ENCODE results near the gene PPP1R1C. TPM values are rescaled to one million over a fixed set of nuclear protein-coding genes. Genes with fewer than 3 reads are reported as not detected.

Gene PPP1R1C
- total RNA-seq, 4 donors from 2014 or later: 0.11 TPM; not detected in 3

DNA sequence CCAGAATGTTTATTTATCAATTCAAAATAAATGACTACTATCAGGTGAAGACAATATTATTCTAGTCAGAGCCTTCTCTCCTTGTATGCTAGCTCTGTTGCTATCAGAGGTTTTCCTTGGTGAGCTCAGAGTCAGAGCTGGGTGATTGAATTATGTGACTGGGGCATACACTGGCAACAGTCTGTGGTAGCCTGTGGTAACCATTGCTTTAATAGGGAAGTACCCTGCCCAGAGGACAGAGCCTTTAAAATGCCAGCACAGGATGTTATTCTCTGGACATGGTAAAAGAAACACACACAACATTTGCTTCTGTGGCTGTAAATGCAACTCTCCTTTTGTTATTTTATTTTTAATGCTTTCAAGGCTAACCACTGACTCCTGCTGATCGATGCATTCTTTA lies 124.7 kb downstream of the PPP1R1C start:
- 92% methylated on average over 1 of the region's 1 CpG for WGBS
- Histone ChIP-seq H3K27me3 (no peaks in the 10 kb centered on the region), H3K4me1 (peaks cover 0 to 4% (median 0%) of the 10 kb centered on the region in 4 donors), H3K36me3 (no peaks in the 10 kb centered on the region), H3K9me3 (peaks cover 0 to 5% (median 0%) of the 10 kb centered on the region in 4 donors), H3K27ac (replicated peaks in 1 of 4) (no peak overlapping the region), H3K4me3 (no peak overlapping the region)
- intact Hi-C loops (cut with DNase I): no loop called here
- DNase-seq (ENCODE audit: extremely low spot score): no peak
- TF ChIP-seq, protein P1, sequence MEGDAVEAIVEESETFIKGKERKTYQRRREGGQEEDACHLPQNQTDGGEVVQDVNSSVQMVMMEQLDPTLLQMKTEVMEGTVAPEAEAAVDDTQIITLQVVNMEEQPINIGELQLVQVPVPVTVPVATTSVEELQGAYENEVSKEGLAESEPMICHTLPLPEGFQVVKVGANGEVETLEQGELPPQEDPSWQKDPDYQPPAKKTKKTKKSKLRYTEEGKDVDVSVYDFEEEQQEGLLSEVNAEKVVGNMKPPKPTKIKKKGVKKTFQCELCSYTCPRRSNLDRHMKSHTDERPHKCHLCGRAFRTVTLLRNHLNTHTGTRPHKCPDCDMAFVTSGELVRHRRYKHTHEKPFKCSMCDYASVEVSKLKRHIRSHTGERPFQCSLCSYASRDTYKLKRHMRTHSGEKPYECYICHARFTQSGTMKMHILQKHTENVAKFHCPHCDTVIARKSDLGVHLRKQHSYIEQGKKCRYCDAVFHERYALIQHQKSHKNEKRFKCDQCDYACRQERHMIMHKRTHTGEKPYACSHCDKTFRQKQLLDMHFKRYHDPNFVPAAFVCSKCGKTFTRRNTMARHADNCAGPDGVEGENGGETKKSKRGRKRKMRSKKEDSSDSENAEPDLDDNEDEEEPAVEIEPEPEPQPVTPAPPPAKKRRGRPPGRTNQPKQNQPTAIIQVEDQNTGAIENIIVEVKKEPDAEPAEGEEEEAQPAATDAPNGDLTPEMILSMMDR (IDR thresholded peaks at IDR 0.05): no peak
- TF ChIP-seq POLR2AphosphoS5 (IDR thresholded peaks at IDR 0.05) (no peak), POLR2A (IDR thresholded peaks at IDR 0.05; ENCODE audit: low read depth) (no peak), EP300 (IDR thresholded peaks at IDR 0.05) (no peak)

DNA sequence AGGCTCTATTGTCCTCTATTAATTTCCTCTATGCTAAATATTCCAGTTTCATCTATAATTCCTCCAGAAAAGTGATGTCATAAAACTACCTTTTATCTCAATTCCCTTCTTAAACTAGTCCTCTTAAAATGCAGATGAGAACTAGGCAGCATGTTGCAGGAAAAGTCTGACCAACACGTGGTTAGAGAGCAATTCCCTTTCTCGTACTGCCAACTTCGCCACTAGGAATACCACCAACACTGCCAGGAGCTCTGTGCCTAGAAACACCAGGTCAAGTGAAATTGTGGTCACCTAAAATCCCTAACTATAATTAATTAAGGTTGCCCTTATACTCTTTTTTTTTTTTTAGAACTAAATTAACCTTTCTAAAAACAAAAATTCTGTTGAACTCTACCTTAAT lies 127.7 kb downstream of the PPP1R1C start:
- no peak for TF ChIP-seq EP300 (IDR thresholded peaks at IDR 0.05)
- TF ChIP-seq POLR2AphosphoS5 (IDR thresholded peaks at IDR 0.05): no peak
- TF ChIP-seq, protein P1 (IDR thresholded peaks at IDR 0.05): no peak
- no peak for TF ChIP-seq POLR2A (IDR thresholded peaks at IDR 0.05; ENCODE audit: low read depth)
- no peak for DNase-seq (ENCODE audit: extremely low spot score)
- WGBS: 76% methylated on average over 3 of the region's 3 CpGs
- H3K36me3 ChIP-seq: no peaks in the 10 kb centered on the region
- intact Hi-C loops (cut with DNase I): no loop called here
- no peak overlapping the region for H3K27ac ChIP-seq (replicated peaks in 1 of 4)
- H3K4me1 ChIP-seq: peaks cover 0 to 4% (median 0%) of the 10 kb centered on the region in 4 donors
- H3K27me3 ChIP-seq: no peaks in the 10 kb centered on the region
- H3K4me3 ChIP-seq: no peak overlapping the region
- H3K9me3 ChIP-seq: no peaks in the 10 kb centered on the region

DNA sequence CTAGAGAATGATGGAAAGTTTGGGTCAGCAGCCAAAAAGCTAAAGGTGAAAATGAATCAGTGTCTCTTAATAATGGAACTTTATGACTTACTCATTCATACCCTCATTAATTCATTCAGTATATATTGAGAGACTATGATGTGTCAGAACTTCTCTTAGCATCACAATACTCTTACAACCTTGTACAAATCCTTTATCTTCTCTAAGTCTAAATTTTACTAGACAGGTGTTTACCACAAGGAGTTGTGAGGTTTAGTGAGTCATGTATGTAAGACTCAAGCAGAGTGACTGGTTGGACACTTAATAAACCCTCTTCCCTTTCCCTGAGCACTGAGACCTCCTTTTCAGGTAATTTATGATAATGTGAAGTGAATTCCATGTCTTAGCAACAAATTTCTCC lies 129.6 kb downstream of the PPP1R1C start:
- Histone ChIP-seq H3K27me3 (no peaks in the 10 kb centered on the region), H3K4me1 (peaks cover 0 to 4% (median 0%) of the 10 kb centered on the region in 4 donors), H3K4me3 (no peak overlapping the region), H3K36me3 (no peaks in the 10 kb centered on the region), H3K27ac (replicated peaks in 1 of 4) (no peak overlapping the region), H3K9me3 (no peaks in the 10 kb centered on the region)
- TF ChIP-seq EP300 (IDR thresholded peaks at IDR 0.05) (no peak), POLR2A (IDR thresholded peaks at IDR 0.05; ENCODE audit: low read depth) (no peak), POLR2AphosphoS5 (IDR thresholded peaks at IDR 0.05) (no peak)
- TF ChIP-seq, protein P1 (IDR thresholded peaks at IDR 0.05): no peak
- intact Hi-C loops (cut with DNase I): no loop called here
- no peak for DNase-seq (ENCODE audit: extremely low spot score)

DNA sequence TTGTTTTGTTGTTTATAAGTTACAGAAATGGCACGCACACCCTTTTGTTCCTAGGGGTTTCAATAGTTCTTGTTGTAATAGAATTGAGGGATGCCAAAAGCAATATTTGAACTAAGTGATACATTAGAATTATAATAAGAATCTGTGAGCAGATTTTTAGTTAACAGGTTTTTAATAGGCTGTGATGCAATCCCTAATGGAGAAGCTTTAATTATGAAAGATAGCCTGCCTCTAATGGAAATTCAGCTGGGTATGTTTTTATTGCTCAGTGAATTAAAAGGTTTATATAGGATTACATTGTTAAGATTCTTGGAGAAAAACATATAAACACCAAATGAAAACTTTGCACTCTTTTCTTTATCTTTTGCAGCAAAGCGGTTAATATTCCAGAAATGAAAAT lies 131.1 kb downstream of the PPP1R1C start:
- Histone ChIP-seq H3K27ac (replicated peaks in 1 of 4) (no peak overlapping the region), H3K27me3 (no peaks in the 10 kb centered on the region), H3K36me3 (no peaks in the 10 kb centered on the region), H3K4me1 (peaks cover 0 to 4% (median 0%) of the 10 kb centered on the region in 4 donors), H3K4me3 (no peak overlapping the region), H3K9me3 (no peaks in the 10 kb centered on the region)
- TF ChIP-seq, protein P1 (IDR thresholded peaks at IDR 0.05): no peak
- TF ChIP-seq POLR2A (IDR thresholded peaks at IDR 0.05; ENCODE audit: low read depth): no peak
- TF ChIP-seq EP300 (IDR thresholded peaks at IDR 0.05): no peak
- TF ChIP-seq POLR2AphosphoS5 (IDR thresholded peaks at IDR 0.05): no peak
- intact Hi-C loops (cut with DNase I): no loop called here
- 89% methylated on average over 2 of the region's 2 CpGs for WGBS
- no peak for DNase-seq (ENCODE audit: extremely low spot score)

GRCh38 chr2:182117196-182117595 lies 131.5 kb downstream of the PPP1R1C start:
- intact Hi-C loops (cut with DNase I): no loop called here
- TF ChIP-seq EP300 (IDR thresholded peaks at IDR 0.05) (no peak), POLR2AphosphoS5 (IDR thresholded peaks at IDR 0.05) (no peak), POLR2A (IDR thresholded peaks at IDR 0.05; ENCODE audit: low read depth) (no peak)
- TF ChIP-seq, protein P1 (IDR thresholded peaks at IDR 0.05): no peak
- H3K9me3 ChIP-seq: no peaks in the 10 kb centered on the region
- no peaks in the 10 kb centered on the region for H3K27me3 ChIP-seq
- H3K4me3 ChIP-seq: no peak overlapping the region
- H3K4me1 ChIP-seq: peaks cover 0 to 4% (median 0%) of the 10 kb centered on the region in 4 donors
- DNase-seq (ENCODE audit: extremely low spot score): no peak
- 81% methylated on average over 1 of the region's 1 CpG for WGBS
- no peaks in the 10 kb centered on the region for H3K36me3 ChIP-seq
- H3K27ac ChIP-seq (replicated peaks in 1 of 4): no peak overlapping the region

Measured in esophagus muscularis mucosa (tissue), 4 donors.